Thyroid gland (tissue), 4 donors: ENCODE data around the gene PRLH. TPM values are rescaled to one million over a fixed set of nuclear protein-coding genes. Genes with fewer than 3 reads are reported as not detected.

ENCODE experiments used
- DNase-seq, 2 donors: peaks; one replicate each; pipeline ENCODE4 v3.0.0-alpha.2; 2019
- H3K27ac ChIP-seq, 3 donors: fragments of 200-600 bp; sonication (generic); 1 replicate in 2 of 3; 2 replicates in 1 of 3; pipeline ENCODE4 v1.5.1; 2016 to 2019; ENCODE audit warnings: mild to moderate bottlenecking in 1 of 3, moderate library complexity in 1 of 3
- H3K27me3 ChIP-seq: fragments of 200-600 bp; sonication (generic); one replicate; pipeline ENCODE4 v1.5.1; 2019
- H3K36me3 ChIP-seq, 2 donors: fragments of 200-600 bp; sonication (generic); one replicate each; pipeline ENCODE4 v1.5.1; 2016 to 2019
- H3K4me1 ChIP-seq, 2 donors: fragments of 200-600 bp; sonication (generic); one replicate each; pipeline ENCODE4 v1.5.1; 2017 to 2019
- H3K4me3 ChIP-seq, 3 donors: fragments of 200-600 bp; sonication (generic); replicated peaks in 1 of 3; 1 replicate in 2 of 3; 2 replicates in 1 of 3; pipeline ENCODE4 v1.5.1; 2016; ENCODE audit warnings: mild to moderate bottlenecking in 1 of 3
- H3K9me3 ChIP-seq: fragments of 200-600 bp; sonication (generic); one replicate; pipeline ENCODE4 v1.5.1; 2017
- CTCF ChIP-seq, 6 experiments: fragments of 200-600 bp in 3 of 6; fragments of 450-650 bp in 3 of 6; sonication (generic) in 3 of 6; IDR thresholded peaks; one replicate each; pipeline ENCODE4 v1.5.1; 2016 to 2019; ENCODE audit warnings: antibody characterized with exemption in 6 of 6, mild to moderate bottlenecking in 2 of 6, inconsistent platforms in 1 of 6, moderate library complexity in 1 of 6
- POLR2A ChIP-seq, 2 donors: fragments of 450-650 bp; IDR thresholded peaks; one replicate each; pipeline ENCODE4 v1.6.1; 2017; ENCODE audit warnings: antibody characterized with exemption in 2 of 2, mild to moderate bottlenecking in 2 of 2, moderate library complexity in 1 of 2
- WGBS, 2 donors: methylation state at CpG; one replicate each; pipeline ENCODE4 v1.1.5; 2017; 5-methylcytosine and 5-hydroxymethylcytosine counted together
- intact Hi-C: fragments of 100-400 bp; cut with DNase I; formaldehyde crosslinking; loops from one replicate; pipeline ENCODE4 v1.15.1; 2023
- total RNA-seq, 4 donors: library from RNA; depleted of rRNA; stranded (reverse); fragments of >200 nt; gene quantifications; one replicate each; pipeline ENCODE4 v1.2.3, GENCODE V29; 2016

Gene PRLH
- total RNA-seq, 4 donors from 2014 or later, result not detected

DNA sequence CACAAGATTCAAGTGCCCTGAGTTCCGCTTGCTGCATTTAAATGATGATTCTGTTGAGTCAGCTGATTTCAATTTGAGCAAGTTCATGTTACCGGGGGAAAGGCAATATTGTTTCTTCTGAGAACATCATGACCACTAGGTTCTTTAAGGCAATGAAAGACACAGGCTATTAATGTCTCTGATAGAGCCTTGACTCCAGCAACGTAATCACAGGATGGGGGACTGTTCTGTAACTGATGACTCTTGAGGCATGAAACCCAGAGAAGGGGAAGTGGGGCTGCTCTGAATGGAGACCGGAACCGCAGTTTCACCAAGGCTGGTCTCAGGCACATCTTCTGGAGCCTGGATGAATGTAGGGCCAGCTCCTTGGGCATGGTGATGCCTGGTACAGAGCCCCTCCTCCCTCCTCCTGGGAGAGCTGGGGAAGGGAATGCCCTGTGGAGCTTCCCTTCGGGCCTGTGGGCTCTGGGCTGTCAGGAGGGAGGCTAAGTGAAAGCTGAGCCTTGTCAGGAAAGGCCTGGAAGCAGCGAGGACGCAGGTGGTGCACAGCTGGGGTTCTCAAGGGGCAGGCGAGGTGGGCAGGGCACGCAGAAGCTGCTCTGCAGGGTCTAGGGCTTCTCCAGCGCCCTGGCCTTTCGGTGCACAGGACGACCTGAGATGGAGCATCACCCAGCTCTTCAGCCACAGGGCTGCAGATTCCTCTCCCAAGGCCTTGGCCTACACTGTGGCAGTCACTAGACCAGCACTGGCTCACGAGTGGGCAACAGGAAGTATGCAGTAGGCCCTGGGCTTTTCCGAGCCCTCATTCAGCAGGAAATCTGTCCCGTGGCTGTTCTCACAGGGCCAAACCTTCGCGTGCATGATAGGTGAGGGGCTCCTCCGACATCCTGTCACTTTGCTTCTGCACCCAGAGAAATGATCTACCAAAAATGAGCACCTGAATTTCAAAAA lies 36.6 kb upstream of the PRLH start:
- WGBS, 2 donors, result 91% methylated on average over 17 to 19 of the region's 19 CpGs
- Histone ChIP-seq H3K27me3 (no peaks in the 10 kb centered on the region), H3K9me3 (no peaks in the 10 kb centered on the region), H3K36me3 (peaks cover 26 to 29% of the 10 kb centered on the region in 2 donors), H3K4me1 (no peaks in the 10 kb centered on the region), H3K27ac (no peak overlapping the region), H3K4me3 (no peak overlapping the region)
- TF ChIP-seq POLR2A (IDR thresholded peaks at IDR 0.05), result no peak
- no peak for TF ChIP-seq CTCF (IDR thresholded peaks at IDR 0.05)
- intact Hi-C loops, result no loop called here
- DNase-seq, result no peak

DNA sequence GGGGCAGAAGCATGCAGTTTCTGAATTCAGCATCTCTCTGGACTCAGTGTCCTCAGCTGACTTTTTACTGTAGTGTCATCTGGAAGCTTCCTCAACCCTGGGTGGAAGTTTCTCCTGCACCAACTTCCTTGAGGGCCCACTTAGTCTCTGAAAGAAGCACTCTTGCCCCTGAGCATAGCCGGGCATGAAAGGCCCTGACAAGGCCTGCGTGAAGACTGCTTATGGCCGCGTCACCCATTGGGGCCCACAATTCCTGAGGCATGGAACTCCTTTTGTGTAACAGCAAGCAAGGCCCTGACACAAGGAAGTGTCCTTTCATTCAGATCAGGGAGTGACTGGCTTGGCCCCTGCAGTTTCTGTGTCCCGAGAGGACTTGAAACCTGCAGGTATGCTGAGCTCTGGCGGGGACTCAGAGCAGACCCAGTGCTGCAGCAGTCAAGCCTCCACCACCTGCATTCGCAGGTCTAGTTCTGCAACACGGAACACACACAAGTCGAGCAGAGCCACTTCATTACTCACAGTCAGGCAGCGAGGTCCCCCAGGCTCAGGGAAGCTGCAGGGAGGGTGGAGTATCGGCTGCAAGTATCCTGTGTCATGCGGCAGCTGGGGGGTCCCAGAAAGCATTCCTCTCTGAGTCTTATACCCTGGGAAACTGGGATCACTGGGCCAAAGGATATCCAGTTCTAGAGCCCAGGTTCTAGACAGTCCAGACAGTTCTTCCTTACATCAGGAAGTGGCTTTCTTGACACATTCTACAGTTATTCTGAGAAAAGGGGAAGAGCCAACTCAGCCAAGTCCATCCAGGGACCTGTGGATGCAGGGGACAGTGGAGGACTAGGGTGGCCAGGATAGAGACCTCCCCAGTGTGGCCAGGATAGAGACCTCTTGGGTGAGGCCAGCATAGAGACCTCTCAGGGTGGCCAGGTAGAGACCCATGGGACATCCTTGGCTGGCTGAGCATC lies 35.6 kb upstream of the PRLH start:
- no peak for DNase-seq
- Histone ChIP-seq H3K27me3 (no peaks in the 10 kb centered on the region), H3K4me3 (no peak overlapping the region), H3K27ac (no peak overlapping the region), H3K4me1 (no peaks in the 10 kb centered on the region), H3K9me3 (no peaks in the 10 kb centered on the region), H3K36me3 (peaks cover 22 to 23% of the 10 kb centered on the region in 2 donors)
- intact Hi-C loops, result no loop called here
- TF ChIP-seq POLR2A (IDR thresholded peaks at IDR 0.05) (no peak), CTCF (IDR thresholded peaks at IDR 0.05) (no peak)
- 91 to 95% methylated on average over 11 to 12 of the region's 12 CpGs for WGBS, 2 donors

DNA sequence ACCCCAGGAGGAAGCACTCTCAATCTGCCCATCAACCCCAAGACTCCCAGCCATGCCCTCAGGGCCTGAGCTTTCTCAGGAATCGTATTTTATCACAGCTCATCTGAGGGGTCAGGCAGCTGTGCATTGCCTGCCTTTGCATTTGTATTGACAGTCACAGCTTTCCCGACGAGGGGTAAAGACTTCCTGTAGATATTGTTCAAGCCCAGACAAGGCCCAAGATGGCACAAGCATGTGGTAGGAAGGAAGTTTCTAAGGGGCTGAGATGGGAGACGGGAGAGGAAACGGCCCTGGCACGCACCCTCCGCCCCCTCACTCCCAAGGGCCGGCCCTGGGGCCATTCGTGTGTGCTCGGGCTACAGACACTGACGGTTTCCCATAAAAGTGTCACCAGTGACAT lies 34.2 kb upstream of the PRLH start:
- Histone ChIP-seq H3K4me3 (no peak overlapping the region), H3K4me1 (no peaks in the 10 kb centered on the region), H3K9me3 (no peaks in the 10 kb centered on the region), H3K36me3 (peaks cover 8 to 13% of the 10 kb centered on the region in 2 donors), H3K27ac (no peak overlapping the region), H3K27me3 (no peaks in the 10 kb centered on the region)
- TF ChIP-seq POLR2A (IDR thresholded peaks at IDR 0.05) (no peak), CTCF (IDR thresholded peaks at IDR 0.05) (no peak)
- no peak for DNase-seq
- intact Hi-C loops, result no loop called here
- 55 to 81% methylated on average over 11 of the region's 11 CpGs for WGBS, 2 donors

DNA sequence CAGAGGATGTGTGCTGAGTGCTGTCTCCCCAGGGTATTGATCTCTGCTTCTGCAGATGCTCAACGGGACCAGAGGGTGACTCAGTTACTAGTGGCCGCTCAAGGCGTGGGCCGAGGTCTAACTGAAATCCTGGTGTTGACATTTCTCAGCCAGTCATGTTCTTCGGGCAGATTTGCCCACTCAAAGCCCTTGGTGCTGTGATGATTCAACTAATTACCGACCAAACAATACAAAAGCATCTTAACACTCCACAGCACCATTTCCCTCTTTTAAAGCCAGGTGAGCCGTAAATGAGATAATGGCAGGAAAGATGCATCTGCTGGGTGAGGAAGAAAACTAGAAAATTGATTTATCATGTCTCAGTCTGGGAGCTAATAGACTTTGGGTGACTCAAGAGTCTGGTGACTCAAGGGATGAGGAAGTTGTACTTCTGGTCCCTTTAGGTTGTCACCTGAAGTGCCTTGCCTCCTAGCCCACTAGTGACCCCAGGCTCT lies 32.7 kb upstream of the PRLH start:
- Histone ChIP-seq H3K4me3 (no peak overlapping the region), H3K27me3 (no peaks in the 10 kb centered on the region), H3K4me1 (no peaks in the 10 kb centered on the region), H3K36me3 (peaks cover 0 to 5% of the 10 kb centered on the region in 2 donors), H3K27ac (no peak overlapping the region), H3K9me3 (no peaks in the 10 kb centered on the region)
- no peak for DNase-seq
- TF ChIP-seq POLR2A (IDR thresholded peaks at IDR 0.05), result no peak
- TF ChIP-seq CTCF (IDR thresholded peaks at IDR 0.05), result no peak
- intact Hi-C loops, result no loop called here
- WGBS, 2 donors, result 82 to 84% methylated on average over 7 of the region's 7 CpGs
